Thyroid gland (tissue), 4 donors: ENCODE measurements around the gene CACNG6. TPM values are rescaled to one million over a fixed set of nuclear protein-coding genes. Genes with fewer than 3 reads are reported as not detected.

ENCODE experiments used
- DNase-seq, 2 donors: peaks; one replicate each; pipeline ENCODE4 v3.0.0-alpha.2; 2019
- H3K27ac ChIP-seq, 3 donors: fragments of 200-600 bp; sonication (generic); 1 replicate in 2 of 3; 2 replicates in 1 of 3; pipeline ENCODE4 v1.5.1; 2016 to 2019; ENCODE audit warnings: mild to moderate bottlenecking in 1 of 3, moderate library complexity in 1 of 3
- H3K27me3 ChIP-seq: fragments of 200-600 bp; sonication (generic); one replicate; pipeline ENCODE4 v1.5.1; 2019
- H3K36me3 ChIP-seq, 2 donors: fragments of 200-600 bp; sonication (generic); one replicate each; pipeline ENCODE4 v1.5.1; 2016 to 2019
- H3K4me1 ChIP-seq, 2 donors: fragments of 200-600 bp; sonication (generic); one replicate each; pipeline ENCODE4 v1.5.1; 2017 to 2019
- H3K4me3 ChIP-seq, 3 donors: fragments of 200-600 bp; sonication (generic); replicated peaks in 1 of 3; 1 replicate in 2 of 3; 2 replicates in 1 of 3; pipeline ENCODE4 v1.5.1; 2016; ENCODE audit warnings: mild to moderate bottlenecking in 1 of 3
- H3K9me3 ChIP-seq: fragments of 200-600 bp; sonication (generic); one replicate; pipeline ENCODE4 v1.5.1; 2017
- POLR2A ChIP-seq, 2 donors: fragments of 450-650 bp; IDR thresholded peaks; one replicate each; pipeline ENCODE4 v1.6.1; 2017; ENCODE audit warnings: antibody characterized with exemption in 2 of 2, mild to moderate bottlenecking in 2 of 2, moderate library complexity in 1 of 2
- WGBS, 2 donors: methylation state at CpG; one replicate each; pipeline ENCODE4 v1.1.5; 2017; 5-methylcytosine and 5-hydroxymethylcytosine counted together
- intact Hi-C: fragments of 100-400 bp; cut with DNase I; formaldehyde crosslinking; loops from one replicate; pipeline ENCODE4 v1.15.1; 2023
- total RNA-seq, 4 donors: library from RNA; depleted of rRNA; stranded (reverse); fragments of >200 nt; gene quantifications; one replicate each; pipeline ENCODE4 v1.2.3, GENCODE V29; 2016
- TF ChIP-seq, protein P1 (sequence below), 6 experiments: fragments of 200-600 bp in 3 of 6; fragments of 450-650 bp in 3 of 6; sonication (generic) in 3 of 6; IDR thresholded peaks; one replicate each; pipeline ENCODE4 v1.5.1; 2016 to 2019; ENCODE audit warnings: antibody characterized with exemption in 6 of 6, mild to moderate bottlenecking in 2 of 6, inconsistent platforms in 1 of 6, moderate library complexity in 1 of 6

CACNG6 gene, protein sequence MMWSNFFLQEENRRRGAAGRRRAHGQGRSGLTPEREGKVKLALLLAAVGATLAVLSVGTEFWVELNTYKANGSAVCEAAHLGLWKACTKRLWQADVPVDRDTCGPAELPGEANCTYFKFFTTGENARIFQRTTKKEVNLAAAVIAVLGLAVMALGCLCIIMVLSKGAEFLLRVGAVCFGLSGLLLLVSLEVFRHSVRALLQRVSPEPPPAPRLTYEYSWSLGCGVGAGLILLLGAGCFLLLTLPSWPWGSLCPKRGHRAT
- total RNA-seq: not detected

DNA sequence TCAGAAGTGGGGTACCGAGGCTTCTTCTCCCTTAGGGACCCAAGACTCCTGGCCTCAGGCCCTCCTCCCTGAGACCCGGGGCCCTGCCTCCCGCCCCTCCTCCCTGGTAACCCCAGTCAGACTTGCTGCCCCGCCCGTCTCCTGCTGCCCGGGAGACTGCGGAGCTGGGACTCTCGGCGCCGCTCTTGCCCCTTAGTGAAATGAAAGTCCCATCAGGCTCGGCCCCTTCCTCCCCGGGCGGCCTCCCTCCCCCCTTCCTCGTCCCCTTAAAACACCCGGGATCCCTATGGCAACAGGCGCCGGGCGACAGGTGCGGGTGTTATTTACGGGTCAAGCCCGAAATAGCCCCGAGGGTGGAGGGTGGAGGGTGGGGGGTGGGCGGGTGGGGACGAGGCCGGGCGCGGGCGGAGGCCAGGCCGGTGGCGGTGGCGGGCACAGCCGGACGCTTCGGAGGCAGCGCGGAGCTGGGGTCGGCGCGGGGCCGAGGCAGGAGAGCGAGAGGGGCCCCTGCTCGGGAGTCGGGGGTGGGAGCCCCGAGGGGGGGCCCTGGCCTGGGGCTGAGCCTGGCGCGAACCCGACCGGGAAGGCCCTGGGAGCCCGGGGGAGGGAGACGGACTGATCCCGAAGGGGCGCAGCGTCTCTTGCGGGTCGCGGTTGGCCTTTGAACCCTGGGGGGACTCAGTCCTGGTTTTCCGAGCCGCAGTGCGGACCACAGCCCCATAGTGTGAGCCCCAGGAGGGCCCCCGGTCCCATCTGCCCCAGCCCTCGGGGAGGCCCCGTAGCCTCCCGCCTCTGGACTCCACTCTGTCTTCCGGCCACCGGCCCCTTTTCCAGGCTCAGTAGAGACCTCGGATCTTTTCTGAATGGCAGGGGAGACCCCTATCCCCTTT is at the start of gene CACNG6:
CACNG6 (plus strand) TSS at position 414 of the 890 bp plus-strand sequence. CDS start 1,241 bp downstream, outside the sequence.
- TF ChIP-seq, protein P1, sequence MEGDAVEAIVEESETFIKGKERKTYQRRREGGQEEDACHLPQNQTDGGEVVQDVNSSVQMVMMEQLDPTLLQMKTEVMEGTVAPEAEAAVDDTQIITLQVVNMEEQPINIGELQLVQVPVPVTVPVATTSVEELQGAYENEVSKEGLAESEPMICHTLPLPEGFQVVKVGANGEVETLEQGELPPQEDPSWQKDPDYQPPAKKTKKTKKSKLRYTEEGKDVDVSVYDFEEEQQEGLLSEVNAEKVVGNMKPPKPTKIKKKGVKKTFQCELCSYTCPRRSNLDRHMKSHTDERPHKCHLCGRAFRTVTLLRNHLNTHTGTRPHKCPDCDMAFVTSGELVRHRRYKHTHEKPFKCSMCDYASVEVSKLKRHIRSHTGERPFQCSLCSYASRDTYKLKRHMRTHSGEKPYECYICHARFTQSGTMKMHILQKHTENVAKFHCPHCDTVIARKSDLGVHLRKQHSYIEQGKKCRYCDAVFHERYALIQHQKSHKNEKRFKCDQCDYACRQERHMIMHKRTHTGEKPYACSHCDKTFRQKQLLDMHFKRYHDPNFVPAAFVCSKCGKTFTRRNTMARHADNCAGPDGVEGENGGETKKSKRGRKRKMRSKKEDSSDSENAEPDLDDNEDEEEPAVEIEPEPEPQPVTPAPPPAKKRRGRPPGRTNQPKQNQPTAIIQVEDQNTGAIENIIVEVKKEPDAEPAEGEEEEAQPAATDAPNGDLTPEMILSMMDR (IDR thresholded peaks at IDR 0.05): no peak
- no peak for TF ChIP-seq POLR2A (IDR thresholded peaks at IDR 0.05)
- Histone ChIP-seq H3K27ac (no peak within 1 kb of the TSS), H3K9me3 (no peaks in the 10 kb centered on the region), H3K27me3 (peaks cover 22% of the 10 kb centered on the region), H3K4me1 (peaks cover 0 to 8% of the 10 kb centered on the region in 2 donors), H3K36me3 (no peaks in the 10 kb centered on the region), H3K4me3 (no peak within 1 kb of the TSS)
- intact Hi-C loops: no loop called here
- DNase-seq: no peak
- WGBS, 2 donors: 10 to 22% methylated on average over 10 to 24 of the region's 66 CpGs

DNA sequence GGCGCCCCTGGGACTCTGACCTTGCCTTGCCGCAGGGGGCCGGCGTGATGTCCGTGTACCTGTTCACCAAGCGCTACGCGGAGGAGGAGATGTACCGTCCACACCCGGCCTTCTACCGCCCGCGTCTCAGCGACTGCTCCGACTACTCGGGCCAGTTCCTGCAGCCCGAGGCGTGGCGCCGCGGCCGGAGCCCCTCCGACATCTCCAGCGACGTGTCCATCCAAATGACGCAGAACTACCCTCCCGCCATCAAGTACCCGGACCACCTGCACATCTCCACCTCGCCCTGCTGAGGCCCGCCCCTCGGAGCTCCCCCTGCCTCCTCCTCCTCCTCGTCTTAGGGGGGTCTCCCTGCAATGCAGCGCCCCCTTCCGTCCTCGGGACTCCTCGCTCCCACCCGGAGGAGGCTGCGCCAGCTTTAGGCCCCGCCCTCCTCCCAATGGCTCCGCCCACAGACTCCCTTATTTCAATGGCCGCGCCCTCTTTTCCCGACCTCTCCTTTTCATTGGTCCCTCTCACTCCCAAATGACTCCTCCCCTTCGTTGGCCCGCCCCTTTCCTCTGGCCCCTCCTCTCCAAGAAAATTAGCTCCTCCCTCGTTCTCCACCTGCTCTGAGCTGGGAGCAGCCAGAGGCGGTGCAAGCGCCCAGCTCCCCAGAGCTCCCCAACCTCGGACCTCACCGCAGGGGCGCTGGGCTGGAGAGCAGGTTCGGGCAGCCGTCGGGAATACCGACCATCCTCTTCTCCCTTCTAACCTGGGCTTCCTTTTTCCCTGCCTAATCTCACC is 49.2 kb upstream of the CACNG6 start:
- Histone ChIP-seq H3K36me3 (no peaks in the 10 kb centered on the region), H3K4me1 (no peaks in the 10 kb centered on the region), H3K27ac (no peak overlapping the region), H3K27me3 (peaks cover 9% of the 10 kb centered on the region), H3K9me3 (no peaks in the 10 kb centered on the region), H3K4me3 (no peak overlapping the region)
- WGBS, 2 donors: 3 to 8% methylated on average over 32 to 47 of the region's 55 CpGs
- intact Hi-C loops: no loop called here
- DNase-seq: no peak
- TF ChIP-seq, protein P1 (IDR thresholded peaks at IDR 0.05): no peak
- no peak for TF ChIP-seq POLR2A (IDR thresholded peaks at IDR 0.05)

DNA sequence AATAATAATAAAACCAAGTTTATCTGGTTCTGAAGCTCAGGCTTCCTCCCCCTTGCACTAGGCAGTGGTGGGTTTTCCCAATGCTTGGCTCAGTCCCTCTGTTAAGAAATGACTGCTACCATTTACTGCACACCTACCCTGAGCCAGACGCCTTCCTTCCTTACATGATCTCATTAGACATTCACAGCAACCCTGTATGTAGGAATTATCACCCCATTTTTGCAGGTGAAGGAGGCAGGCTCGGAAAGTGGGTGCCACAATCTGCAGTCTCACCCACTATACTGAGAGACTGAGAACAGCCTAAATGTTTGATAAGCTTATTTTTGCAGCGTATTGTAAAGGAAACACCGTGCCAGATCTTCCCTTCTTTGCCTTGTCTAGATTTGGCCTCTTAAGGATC is 47.0 kb upstream of the CACNG6 start:
- intact Hi-C loops: no loop called here
- H3K27me3 ChIP-seq: peaks cover 9% of the 10 kb centered on the region
- no peak overlapping the region for H3K4me3 ChIP-seq
- H3K9me3 ChIP-seq: no peaks in the 10 kb centered on the region
- no peak overlapping the region for H3K27ac ChIP-seq
- no peaks in the 10 kb centered on the region for H3K4me1 ChIP-seq
- WGBS, 2 donors: 79% methylated on average over 4 of the region's 4 CpGs
- no peak for TF ChIP-seq POLR2A (IDR thresholded peaks at IDR 0.05)
- TF ChIP-seq, protein P1 (IDR thresholded peaks at IDR 0.05): no peak
- DNase-seq: no peak
- H3K36me3 ChIP-seq: no peaks in the 10 kb centered on the region

DNA sequence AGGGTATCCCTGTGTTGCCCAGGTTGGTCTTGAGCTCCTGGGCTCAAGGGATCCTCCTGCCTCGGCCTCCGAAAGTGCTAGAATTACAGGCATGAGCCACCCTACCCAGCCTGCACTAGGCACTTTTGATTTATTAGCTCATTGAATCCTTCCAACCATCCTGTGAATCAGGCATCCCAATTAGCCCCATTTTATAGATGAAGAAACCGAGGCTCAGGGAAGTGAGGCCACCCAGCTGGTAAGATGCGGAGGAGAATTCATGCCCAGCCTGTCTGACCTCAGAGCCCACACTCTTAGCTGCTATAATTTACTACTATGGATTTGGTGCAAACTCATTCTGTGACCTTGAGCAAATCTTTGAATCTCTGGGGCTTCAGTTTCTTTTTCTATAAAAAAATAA is 46.5 kb upstream of the CACNG6 start:
- intact Hi-C loops: no loop called here
- DNase-seq: no peak
- Histone ChIP-seq H3K36me3 (no peaks in the 10 kb centered on the region), H3K4me1 (no peaks in the 10 kb centered on the region), H3K4me3 (no peak overlapping the region), H3K27ac (no peak overlapping the region), H3K27me3 (peaks cover 9% of the 10 kb centered on the region), H3K9me3 (no peaks in the 10 kb centered on the region)
- no peak for TF ChIP-seq POLR2A (IDR thresholded peaks at IDR 0.05)
- TF ChIP-seq, protein P1 (IDR thresholded peaks at IDR 0.05): no peak
- WGBS, 2 donors: 89 to 92% methylated on average over 4 of the region's 4 CpGs
